GM23248 (cell line): Measurements from ENCODE around the gene OR2K2. TPM values are rescaled to one million over a fixed set of nuclear protein-coding genes. Genes with fewer than 3 reads are reported as not detected.
A peak's percentile ranks its signal among the peaks of the same experiment; 100 is the strongest.

Experiments used
- DNase-seq: peaks from one replicate; pipeline ENCODE4 v3.0.0-alpha.2; 2015
- H2AFZ ChIP-seq: fragments of 200-600 bp; sonication (generic); 2 replicates; pipeline ENCODE4 v1.6.1; 2016; ENCODE audit warnings: antibody characterized with exemption
- H3F3A ChIP-seq: fragments of 200-600 bp; sonication (generic); 2 replicates; pipeline ENCODE4 v1.6.1; 2016; ENCODE audit warnings: mild to moderate bottlenecking, antibody characterized with exemption, mixed run types; ENCODE audit not compliant: insufficient read depth
- H3K27ac ChIP-seq: fragments of 200-600 bp; sonication (generic); 2 replicates; pipeline ENCODE4 v1.5.1; 2016; ENCODE audit warnings: mild to moderate bottlenecking
- H3K27me3 ChIP-seq: fragments of 200-600 bp; sonication (generic); replicated peaks from 2 replicates; pipeline ENCODE4 v1.6.1; 2016; ENCODE audit warnings: mild to moderate bottlenecking; ENCODE audit not compliant: insufficient read depth
- H3K36me3 ChIP-seq: fragments of 200-600 bp; sonication (generic); 2 replicates; pipeline ENCODE4 v1.6.1; 2016; ENCODE audit warnings: low read depth, mild to moderate bottlenecking
- H3K4me1 ChIP-seq: fragments of 200-600 bp; sonication (generic); 2 replicates; pipeline ENCODE4 v1.6.1; 2016; ENCODE audit warnings: mild to moderate bottlenecking; ENCODE audit not compliant: insufficient read depth
- H3K4me2 ChIP-seq: fragments of 200-600 bp; sonication (generic); one replicate; pipeline ENCODE4 v1.6.1; 2016; ENCODE audit warnings: mild to moderate bottlenecking; ENCODE audit not compliant: unreplicated experiment
- H3K4me3 ChIP-seq: fragments of 200-600 bp; sonication (generic); 2 replicates; pipeline ENCODE4 v1.5.1; 2016; ENCODE audit warnings: mild to moderate bottlenecking
- H3K79me2 ChIP-seq: fragments of 200-600 bp; sonication (generic); 2 replicates; pipeline ENCODE4 v1.6.1; 2016; ENCODE audit warnings: mild to moderate bottlenecking; ENCODE audit not compliant: insufficient read depth
- H3K9ac ChIP-seq: fragments of 200-600 bp; sonication (generic); 2 replicates; pipeline ENCODE4 v1.6.1; 2016; ENCODE audit warnings: mild to moderate bottlenecking
- H3K9me2 ChIP-seq: fragments of 200-600 bp; sonication (generic); 2 replicates; pipeline ENCODE4 v1.6.1; 2016; ENCODE audit warnings: mixed run types, mild to moderate bottlenecking, moderate library complexity; ENCODE audit not compliant: insufficient read depth
- H3K9me3 ChIP-seq: fragments of 200-600 bp; sonication (generic); one replicate; pipeline ENCODE4 v1.6.1; 2017; ENCODE audit warnings: low read depth
- H4K20me1 ChIP-seq: fragments of 200-600 bp; sonication (generic); 2 replicates; pipeline ENCODE4 v1.6.0; 2016; ENCODE audit not compliant: insufficient read depth
- EZH2 ChIP-seq: fragments of 200-600 bp; sonication (generic); IDR thresholded peaks from 2 replicates; pipeline ENCODE4 v1.6.1; 2018; ENCODE audit warnings: antibody characterized with exemption, mild to moderate bottlenecking; ENCODE audit not compliant: insufficient read depth, poor library complexity, severe bottlenecking
- EZH2phosphoT487 ChIP-seq: fragments of 200-600 bp; sonication (generic); IDR thresholded peaks from 2 replicates; pipeline ENCODE4 v1.6.1; 2018; ENCODE audit warnings: antibody characterized with exemption, moderate library complexity, mild to moderate bottlenecking, low read depth; ENCODE audit not compliant: insufficient read depth
- WGBS, 2 experiments: methylation state at CpG; one replicate each; pipeline ENCODE4 v1.1.6; 2015 to 2017; ENCODE audit warnings: low lambda C conversion rate in 2 of 2, low coverage in 1 of 2; ENCODE audit errors: missing lambda C conversion rate in 2 of 2; 5-methylcytosine and 5-hydroxymethylcytosine counted together
- in situ Hi-C: fragments of 300-500 bp; cut with MboI; formaldehyde crosslinking; loops from 2 replicates; pipeline ENCODE4 v1.15.0; 2020
- polyA plus RNA-seq: library from polyadenylated mRNA; unstranded; fragments of >200 nt; fragmentation: Nextera tagmentation; extraction: Ambion mirVana; gene quantifications from 2 replicates; pipeline ENCODE4 v1.2.1, GENCODE V29; 2016
- total RNA-seq: library from RNA; depleted of rRNA; stranded (reverse); fragments of >200 nt; shearing (Covaris generic); gene quantifications from 2 replicates; pipeline ENCODE4 v1.2.3, GENCODE V29; 2014; rRNA removed

The OR2K2 gene
- not detected in 2 replicates for total RNA-seq
- not detected in 2 replicates for polyA plus RNA-seq

DNA sequence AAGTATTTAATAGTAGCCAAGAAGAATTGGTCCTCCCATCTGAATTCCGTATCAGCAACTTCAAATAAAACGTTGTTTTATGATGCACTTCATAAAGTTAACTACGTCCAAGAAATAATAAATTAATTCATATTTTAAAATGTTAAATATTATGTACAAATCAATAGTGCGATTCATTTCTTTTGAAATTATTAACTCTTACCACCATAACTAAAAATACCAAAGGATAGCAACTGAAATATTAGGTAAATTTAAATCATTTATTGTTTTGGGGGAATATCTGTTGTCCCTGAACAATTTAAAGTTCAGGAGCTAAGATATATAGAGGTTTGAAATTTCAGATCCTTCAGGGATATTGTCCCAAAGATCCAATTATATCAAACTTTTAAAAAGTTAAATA is at the start of gene OR2K2:
TSS of gene OR2K2 (minus strand) at position 101 of the 400 bp plus-strand sequence. CDS start 1,791 bp downstream, outside the sequence.
- Histone ChIP-seq H4K20me1 (no peaks in the 10 kb centered on the region), H2AFZ (no peak within 1 kb of the TSS), H3K27ac (no peak within 1 kb of the TSS), H3K79me2 (no peaks in the 10 kb centered on the region), H3K27me3 (0 out of 2 replicates have a peak, but pooled peaks cover 5% of the 10 kb centered on the region), H3K9me3 (no peaks in the 10 kb centered on the region), H3K9me2 (no peaks in the 10 kb centered on the region), H3K4me2 (no peak within 1 kb of the TSS), H3K36me3 (no peaks in the 10 kb centered on the region), H3K9ac (no peak within 1 kb of the TSS), H3F3A (no peaks in the 10 kb centered on the region), H3K4me1 (no peaks in the 10 kb centered on the region), H3K4me3 (no peak within 1 kb of the TSS)
- DNase-seq = no peak
- WGBS, 2 experiments = 72 to 83% methylated on average over 4 of the region's 4 CpGs
- in situ Hi-C loops = no loop called here
- no peak for TF ChIP-seq EZH2
- no peak for TF ChIP-seq EZH2phosphoT487

DNA sequence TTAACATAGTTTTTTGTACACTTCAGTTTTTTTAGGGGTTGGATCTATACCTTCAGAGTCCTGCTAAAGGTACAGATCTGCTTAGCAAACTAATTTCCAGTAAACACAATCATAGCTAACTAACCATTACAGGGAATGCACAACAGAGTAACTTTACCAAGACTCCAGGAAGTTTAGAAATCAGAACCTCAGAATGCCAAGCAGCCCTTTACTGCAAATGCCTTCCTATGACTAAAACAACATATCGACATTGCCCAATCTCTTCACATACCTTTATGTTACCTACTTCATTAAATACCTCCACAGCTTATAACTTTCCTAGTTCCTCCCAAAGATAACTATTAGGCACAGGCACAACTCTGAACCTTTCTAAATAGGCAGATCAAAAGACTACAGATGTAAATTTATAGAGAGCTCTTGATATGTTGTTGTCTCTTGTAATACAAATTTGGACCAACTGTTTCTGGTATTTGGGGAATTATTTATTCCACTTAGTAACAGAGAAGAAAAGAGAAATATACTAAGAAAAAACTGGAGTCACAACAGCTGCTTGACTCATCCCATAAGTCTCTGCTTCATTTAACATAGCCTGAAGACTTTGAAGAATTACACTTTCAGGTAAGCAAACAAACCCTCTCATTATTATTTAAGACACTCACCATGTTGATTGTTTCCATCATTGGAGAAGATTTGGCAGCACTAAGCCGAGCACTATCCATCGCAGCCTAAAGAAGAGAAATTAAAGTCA is 46.0 kb upstream of the OR2K2 start:
- in situ Hi-C loops = no loop called here
- WGBS, 2 experiments = 93 to 98% methylated on average over 3 of the region's 3 CpGs
- Histone ChIP-seq H3K27ac (0 out of 2 replicates have a peak overlapping the region, but pooled peaks have one; percentile 9), H3K4me3 (no peak overlapping the region), H4K20me1 (no peaks in the 10 kb centered on the region), H3K27me3 (no peaks in the 10 kb centered on the region), H3K36me3 (peaks cover 77% of the 10 kb centered on the region), H3K9me3 (no peaks in the 10 kb centered on the region), H3K79me2 (no peaks in the 10 kb centered on the region), H3K9me2 (no peaks in the 10 kb centered on the region), H3F3A (0 out of 2 replicates have a peak, but pooled peaks cover 7% of the 10 kb centered on the region), H3K4me1 (peaks cover 14% of the 10 kb centered on the region), H2AFZ (no peak overlapping the region), H3K4me2 (no peak overlapping the region), H3K9ac (no peak overlapping the region)
- peak; percentile 20 for DNase-seq
- TF ChIP-seq EZH2phosphoT487 (no peak), EZH2 (no peak)

GRCh38 chr9:111375062-111375461 is 45.0 kb upstream of the OR2K2 start:
- in situ Hi-C loops = no loop called here
- peaks cover 78% of the 10 kb centered on the region for H3K36me3 ChIP-seq

GRCh38 chr9:111372297-111372696 is 42.3 kb upstream of the OR2K2 start:
- Histone ChIP-seq H3K36me3 (peaks cover 84% of the 10 kb centered on the region), H3K4me3 (no peak overlapping the region), H2AFZ (no peak overlapping the region), H3K79me2 (no peaks in the 10 kb centered on the region), H3K9me2 (no peaks in the 10 kb centered on the region), H4K20me1 (no peaks in the 10 kb centered on the region), H3K4me2 (no peak overlapping the region), H3F3A (0 out of 2 replicates have a peak, but pooled peaks cover 7% of the 10 kb centered on the region), H3K4me1 (peaks cover 14% of the 10 kb centered on the region), H3K27me3 (no peaks in the 10 kb centered on the region), H3K9me3 (no peaks in the 10 kb centered on the region), H3K27ac (no peak overlapping the region), H3K9ac (no peak overlapping the region)
- no peak for DNase-seq
- TF ChIP-seq EZH2phosphoT487 (no peak), EZH2 (no peak)
- WGBS, 2 experiments = 97 to 98% methylated on average over 6 of the region's 6 CpGs
- in situ Hi-C loops = no loop called here

More at GRCh38 chr9:111375062-111375461, 45.0 kb upstream of the OR2K2 start:
- Histone ChIP-seq H3K4me1 (peaks cover 14% of the 10 kb centered on the region), H4K20me1 (no peaks in the 10 kb centered on the region), H3K9me2 (no peaks in the 10 kb centered on the region), H3F3A (0 out of 2 replicates have a peak, but pooled peaks cover 7% of the 10 kb centered on the region), H3K4me3 (no peak overlapping the region), H3K27me3 (no peaks in the 10 kb centered on the region), H3K9ac (no peak overlapping the region), H3K79me2 (no peaks in the 10 kb centered on the region), H2AFZ (no peak overlapping the region), H3K9me3 (no peaks in the 10 kb centered on the region), H3K27ac (no peak overlapping the region), H3K4me2 (peak overlapping the region; percentile 16)
- no peak for DNase-seq
- no peak for TF ChIP-seq EZH2phosphoT487
- no peak for TF ChIP-seq EZH2
- 83 to 86% methylated on average over 2 of the region's 2 CpGs for WGBS, 2 experiments
